HG03060 (cell line): Measurements from ENCODE around the gene RARG.
"Not testable (repeated sequence)": the region's sequence is repeated elsewhere in the genome, so short reads cannot be mapped to it uniquely, and the experiment has no call there.

ENCODE experiments used
- ATAC-seq: cut with Tn5 transposase; IDR thresholded peaks from one replicate; pipeline ENCODE4 v1.9.1; 2021; ENCODE audit warnings: low read depth, moderate number of reproducible peaks; ENCODE audit not compliant: unreplicated experiment

The RARG gene

DNA sequence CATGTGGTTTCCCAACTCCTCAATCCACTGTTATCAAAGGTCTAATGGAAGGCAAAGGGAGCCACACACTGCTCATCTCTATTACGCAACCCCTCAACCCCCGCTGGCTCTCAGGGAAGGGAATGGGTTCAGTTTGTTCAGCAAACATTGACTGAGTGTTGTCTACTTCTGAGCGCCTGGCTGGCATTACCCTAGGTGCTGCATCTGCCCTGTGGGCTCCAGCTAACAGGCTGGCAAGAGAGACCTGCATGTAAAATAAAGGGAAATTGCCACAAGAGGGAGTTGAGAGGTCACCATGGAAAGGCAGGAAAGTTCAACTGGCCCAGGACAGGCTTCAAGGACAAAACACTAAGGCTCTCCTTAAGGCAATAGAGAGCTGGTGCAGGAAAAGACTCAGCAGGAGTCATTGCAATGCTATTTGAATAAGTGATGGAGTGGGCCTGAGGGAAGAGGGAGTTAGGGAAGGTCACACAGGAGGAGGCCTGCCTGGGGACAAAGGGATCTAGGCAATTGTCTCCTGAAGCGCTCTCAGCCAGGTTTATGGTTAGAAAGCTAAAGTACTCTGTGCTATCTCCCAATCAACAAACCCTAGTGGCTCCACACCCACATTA, 57.0 kb downstream of the RARG start:
- ATAC-seq: no peak

DNA sequence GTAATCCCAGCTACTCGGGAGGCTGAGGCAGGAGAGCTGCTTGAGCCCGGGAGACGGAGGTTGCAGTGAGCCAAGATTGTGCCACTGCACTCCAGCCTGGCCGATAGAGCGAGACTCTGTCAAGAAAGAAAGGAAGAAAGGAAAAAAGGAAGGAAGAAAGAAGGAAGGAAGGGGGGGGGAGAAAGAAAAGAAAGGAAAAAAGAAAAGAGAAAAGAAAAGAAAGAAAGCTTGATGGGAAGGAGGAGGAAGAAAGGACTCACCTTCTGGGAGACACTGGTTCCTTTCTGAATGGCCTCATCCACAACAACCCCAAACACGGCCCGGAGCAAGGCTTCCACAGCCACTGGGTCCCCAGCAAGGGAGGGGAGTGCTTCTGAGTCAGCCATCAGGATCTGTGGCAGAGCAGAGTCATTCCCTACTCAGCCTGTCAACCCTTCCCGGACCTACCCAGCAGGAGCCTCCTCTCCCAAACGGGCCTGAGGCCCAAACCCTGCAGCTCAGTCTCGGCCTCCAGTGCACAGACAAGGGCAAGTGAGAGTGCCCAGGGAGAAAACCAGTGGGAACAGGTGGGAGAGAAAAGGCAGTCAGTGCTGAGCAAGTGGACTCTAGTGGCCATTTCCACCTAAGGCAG, 58.8 kb downstream of the RARG start:
- no peak for ATAC-seq

GRCh38 chr12:53172352-53172751, 59.7 kb downstream of the RARG start:
- ATAC-seq: no peak

DNA sequence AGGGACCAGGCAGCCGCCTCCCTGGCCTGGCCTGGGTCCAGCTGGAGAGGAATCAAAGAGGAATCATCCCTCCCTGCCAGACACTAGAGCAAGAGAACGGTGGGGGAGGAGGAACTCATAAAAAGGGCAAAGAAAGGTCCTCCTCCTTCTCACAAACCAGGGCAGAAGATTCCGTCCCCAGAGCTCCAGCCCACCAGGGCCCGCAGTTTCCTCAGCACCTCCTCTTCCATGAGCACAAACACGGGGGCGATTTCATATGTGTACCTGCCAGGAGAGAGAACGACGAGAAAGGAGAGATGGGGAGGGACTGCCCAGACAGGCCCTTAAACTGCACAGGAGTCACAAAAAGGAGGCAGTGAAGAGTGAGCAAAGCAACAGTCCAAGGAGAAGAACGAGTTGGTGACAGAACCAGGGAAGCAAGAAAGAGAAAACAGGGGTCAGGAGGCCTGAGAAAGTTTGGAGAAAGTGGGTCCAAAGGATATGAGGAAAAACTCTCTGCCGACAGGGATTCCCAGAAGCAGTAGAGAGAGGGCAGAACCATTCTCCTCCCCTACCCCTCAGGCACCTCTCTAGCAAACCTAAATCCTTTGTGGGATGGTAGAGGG, 60.2 kb downstream of the RARG start:
- ATAC-seq: no peak

GRCh38 chr12:53170876-53171724, 60.9 kb downstream of the RARG start:
- no peak for ATAC-seq

GRCh38 chr12:53170215-53170614, 61.8 kb downstream of the RARG start:
- ATAC-seq: no peak

DNA sequence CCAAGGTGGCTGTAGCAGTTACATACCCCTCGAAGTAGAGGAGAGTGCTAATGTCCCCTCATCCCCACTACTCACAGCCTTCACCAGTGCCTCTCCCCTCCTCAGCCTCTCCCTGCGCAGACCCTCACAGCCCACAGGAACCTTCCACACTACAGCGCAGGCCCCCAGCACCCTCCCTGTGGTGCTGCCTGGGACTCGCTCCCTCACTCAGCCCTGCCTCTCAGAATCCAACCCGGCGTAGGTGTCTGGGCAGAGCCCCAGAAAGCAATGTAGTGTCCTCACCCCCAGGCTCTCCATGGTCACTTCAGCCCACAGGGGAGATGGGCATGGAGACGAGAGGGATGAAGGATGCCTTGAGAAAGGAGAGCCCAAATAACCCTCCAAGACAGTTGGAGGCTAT, 62.4 kb downstream of the RARG start:
- no peak for ATAC-seq

DNA sequence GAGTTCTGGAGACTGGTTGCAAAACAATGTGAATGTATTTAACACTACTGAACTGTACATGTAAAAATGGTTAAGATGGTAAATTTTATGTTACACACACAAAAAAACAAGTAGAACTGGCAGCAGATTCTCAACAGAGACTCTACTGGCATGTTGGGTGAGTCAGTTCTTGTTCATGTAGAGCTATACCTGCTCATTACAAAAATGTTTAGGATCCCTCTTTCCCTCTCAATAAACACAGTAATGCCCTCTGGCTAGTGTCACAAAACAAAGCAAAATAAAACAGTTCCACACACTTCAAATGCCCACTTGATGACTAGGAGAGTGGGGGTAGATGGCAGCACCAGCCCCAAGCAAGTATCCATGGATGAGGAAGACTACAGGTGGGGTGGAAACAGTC, 65.2 kb downstream of the RARG start:
- no peak for ATAC-seq

GRCh38 chr12:53163008-53163407, 69.0 kb downstream of the RARG start:
- not testable (repeated sequence) for ATAC-seq

DNA sequence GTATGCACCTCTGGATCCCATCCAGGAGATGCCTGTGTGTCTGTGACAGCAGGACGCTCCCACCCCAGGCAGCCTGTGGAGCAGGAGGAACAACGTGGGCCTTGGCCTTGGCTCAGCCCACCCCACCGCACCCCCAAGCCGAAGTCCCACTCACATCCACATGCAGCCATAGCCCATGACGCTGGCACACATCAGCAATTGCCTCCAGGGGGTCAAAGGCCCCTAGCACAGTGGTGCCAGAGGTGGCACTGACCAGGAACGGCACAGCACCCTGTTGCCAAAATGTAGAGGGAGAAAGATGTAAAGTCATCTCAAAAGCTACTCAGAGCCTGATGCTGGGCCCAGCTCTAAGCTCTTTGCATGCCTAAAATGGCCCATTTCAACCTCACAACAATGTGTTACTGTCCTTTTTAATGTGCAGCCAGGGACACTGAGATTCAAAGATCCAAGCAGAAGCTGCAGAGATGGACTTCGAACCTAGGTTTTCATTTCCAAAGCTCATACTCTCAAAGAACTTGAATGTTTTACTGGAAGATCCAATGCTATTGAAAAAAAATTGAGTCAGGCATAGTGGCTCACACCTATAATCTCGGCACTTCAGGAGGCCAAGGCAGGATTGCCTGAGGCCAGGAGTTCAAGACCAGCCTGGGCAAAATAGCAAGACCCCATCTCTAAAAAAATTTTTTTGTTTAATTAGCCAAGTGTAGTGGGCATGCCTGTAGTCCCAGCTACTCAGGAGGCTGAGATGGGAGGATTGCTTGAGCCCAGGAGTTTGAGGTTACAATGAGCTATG, 70.7 kb downstream of the RARG start:
- ATAC-seq: no peak

DNA sequence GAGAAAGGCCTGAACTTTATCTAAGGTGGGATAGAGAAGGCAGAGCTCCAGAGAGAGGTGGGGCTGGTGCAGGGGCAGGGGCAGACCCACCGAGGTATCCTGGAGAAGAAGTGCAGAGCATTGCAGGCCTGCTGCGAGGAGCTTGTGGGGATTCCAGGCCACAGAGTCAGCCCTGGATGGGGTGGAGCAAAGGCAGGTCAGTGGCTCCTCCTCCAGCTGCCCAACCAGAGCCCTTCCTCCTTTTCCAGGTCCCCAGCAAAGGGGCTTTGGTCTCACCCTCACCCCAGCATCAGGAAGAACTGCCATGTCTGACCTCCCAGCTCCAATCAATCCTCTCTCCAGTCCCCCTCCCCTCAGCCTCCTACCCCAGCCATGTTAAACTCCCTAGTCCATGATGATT, 71.3 kb downstream of the RARG start:
- no peak for ATAC-seq
